Activated CD4-positive, alpha-beta T cell treated with anti-CD3 and anti-CD28 coated beads, Interleukin-2, amount 50 U/mL, for 1 hour (primary cell): ENCODE measurements around the gene CHD8.

Experiments used
- DNase-seq: peaks from one replicate; pipeline ENCODE4 v3.0.0-alpha.2; 2020

Gene CHD8

GRCh38 chr14:21356511-21356910 lies 99.4 kb downstream of the CHD8 start:
- DNase-seq, result no peak

GRCh38 chr14:21352587-21352986 lies 103.3 kb downstream of the CHD8 start:
- no peak for DNase-seq

DNA sequence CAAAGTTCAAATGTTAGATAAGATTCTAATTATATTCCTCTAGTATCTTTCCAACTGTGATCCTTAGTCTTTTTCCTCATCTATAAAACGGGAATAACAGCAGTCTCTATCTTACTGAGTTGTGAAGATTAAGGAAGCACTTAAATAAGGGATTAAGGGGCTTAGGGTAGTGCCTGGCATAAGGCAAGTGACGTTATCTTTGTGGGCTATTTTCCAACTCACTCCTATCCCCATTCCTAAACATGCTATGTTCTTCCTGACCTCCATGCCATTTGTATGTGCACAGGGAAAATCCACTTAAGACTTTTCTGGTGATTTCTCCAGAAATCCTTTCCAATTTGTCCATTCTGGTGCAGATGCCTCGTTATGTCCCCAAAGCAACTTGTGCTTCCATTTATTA lies 105.4 kb downstream of the CHD8 start:
- no peak for DNase-seq

GRCh38 chr14:21347201-21347600 lies 108.7 kb downstream of the CHD8 start:
- DNase-seq, result no peak

DNA sequence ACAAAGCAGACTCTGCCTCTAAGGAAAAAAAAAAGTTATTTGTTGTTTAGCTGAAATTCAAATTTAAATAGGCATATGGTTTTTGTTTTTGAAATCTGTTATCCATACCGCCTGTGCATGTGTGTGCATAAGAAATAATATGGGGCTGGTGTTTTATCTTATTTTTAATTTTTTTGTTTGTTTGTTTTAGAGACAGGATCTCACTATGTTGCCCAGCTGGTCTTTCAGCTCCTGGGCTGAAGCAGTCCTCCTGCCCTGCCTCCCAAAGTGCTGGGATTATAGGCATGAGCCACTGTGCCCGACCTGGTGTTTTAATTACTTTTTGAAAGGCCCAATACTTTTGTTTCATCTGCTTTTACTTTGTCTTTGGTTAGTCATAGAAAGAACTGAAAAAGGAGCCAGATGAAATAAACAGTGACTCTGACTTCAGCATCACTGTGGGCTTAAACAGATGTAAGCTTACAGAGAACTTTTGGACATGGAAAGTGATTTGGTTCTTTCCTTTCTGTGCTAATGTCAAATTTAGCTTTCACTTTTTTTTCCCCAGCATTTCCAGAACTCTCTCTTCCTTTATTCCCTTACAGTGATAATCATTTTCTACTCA lies 109.3 kb downstream of the CHD8 start:
- no peak for DNase-seq

GRCh38 chr14:21343035-21343794 lies 112.7 kb downstream of the CHD8 start:
- DNase-seq, result no peak
